NCI-H2029 (cell line): ENCODE results near the gene OSBPL3.

ENCODE experiments used
- DNase-seq: peaks from one replicate; lab custom pipeline; 2025; lab: John Stamatoyannopoulos, UW

OSBPL3 gene

GRCh38 chr7:24763303-24763901 lies 216.6 kb downstream of the OSBPL3 start:
- no peak for DNase-seq

DNA sequence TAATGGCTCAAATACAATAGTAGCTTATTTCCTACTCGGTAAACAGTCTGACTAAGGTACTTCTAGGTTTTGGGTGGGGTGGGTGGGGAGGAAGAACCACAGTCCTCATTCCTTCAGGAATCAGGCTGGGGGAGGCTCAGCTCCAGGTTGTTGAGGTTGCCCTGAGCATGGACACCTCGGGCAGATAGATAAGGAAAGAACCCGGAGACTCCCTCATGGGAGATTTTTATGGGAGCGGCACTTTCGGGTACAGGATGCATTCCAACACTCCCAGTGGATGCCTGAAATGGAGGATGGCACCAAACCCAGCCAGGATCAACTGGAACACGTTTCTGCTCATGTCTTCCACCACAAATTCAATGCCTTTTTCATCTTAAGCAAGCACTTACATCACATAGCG lies 217.2 kb downstream of the OSBPL3 start:
- no peak for DNase-seq

DNA sequence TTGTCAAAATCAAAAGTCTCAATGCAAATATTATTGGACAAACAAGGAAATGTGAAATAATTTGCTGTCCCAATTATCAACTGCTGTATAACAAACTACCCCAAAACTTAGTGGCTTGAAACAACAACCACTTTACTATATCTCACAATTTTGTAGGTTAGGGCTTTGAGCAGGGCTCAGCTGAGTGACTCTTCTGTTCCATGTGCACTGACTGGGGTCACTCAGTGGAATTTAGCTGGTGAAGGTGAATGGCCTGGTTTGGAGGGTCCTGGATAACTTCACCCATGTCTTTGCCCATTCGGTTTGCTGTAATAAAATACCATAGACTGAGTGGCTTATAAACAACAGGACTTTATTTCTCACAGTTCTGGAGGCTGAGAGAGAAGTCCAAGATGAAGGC lies 219.0 kb downstream of the OSBPL3 start:
- no peak for DNase-seq

- DNase-seq: no peak
These were observed 222.4 kb downstream of the OSBPL3 start, which contains the start of gene GSDME for GRCh38 chr7:24757353-24758275. Gene GSDME (minus strand): TSS chr7:24757464. CDS start chr7:24749774, 7,690 bp downstream.

DNA sequence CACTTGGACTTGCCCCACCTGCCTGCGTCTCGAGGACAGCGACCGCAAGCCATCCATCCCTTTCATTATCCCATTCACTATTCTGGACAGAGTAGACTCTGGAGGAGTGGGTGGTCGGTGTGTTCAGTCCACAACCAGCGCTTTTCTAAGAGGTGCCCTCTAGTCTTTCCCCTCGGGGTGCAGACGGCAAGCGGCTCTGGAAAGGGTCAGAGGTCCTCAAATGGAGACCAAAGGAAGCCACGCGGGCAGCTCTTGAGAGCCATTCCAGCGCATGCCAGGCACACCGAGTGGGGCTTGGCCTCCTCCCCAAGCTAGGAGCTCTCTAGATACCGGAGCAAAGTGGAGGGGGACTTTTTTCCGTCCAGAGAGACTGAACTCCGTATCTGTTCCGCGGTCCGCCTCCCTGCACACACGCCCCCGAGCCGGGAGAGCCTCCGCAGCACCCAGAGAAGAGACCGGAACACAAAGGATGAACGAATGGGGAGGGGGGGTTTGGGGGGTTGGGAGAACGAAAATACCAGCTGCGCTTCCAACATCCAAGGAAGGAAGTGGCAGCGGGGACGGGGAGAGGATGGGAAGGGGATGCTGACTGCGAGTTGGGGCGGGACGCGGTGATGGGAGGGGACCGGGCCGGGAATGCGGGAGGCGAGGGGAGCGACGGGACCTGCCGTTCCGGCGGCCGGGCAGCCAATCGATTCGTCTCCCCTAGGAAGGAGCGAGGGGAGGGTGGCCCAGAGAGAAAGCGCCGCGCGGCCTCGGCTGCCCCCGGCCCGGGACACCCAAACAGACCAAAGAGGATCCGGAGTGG lies 223.2 kb downstream of the OSBPL3 start:
- DNase-seq: no peak

GRCh38 chr7:24755541-24756407 lies 224.2 kb downstream of the OSBPL3 start:
- DNase-seq: no peak

GRCh38 chr7:24754906-24755506 lies 225.0 kb downstream of the OSBPL3 start:
- no peak for DNase-seq

GRCh38 chr7:24752073-24752800 lies 227.7 kb downstream of the OSBPL3 start:
- no peak for DNase-seq

DNA sequence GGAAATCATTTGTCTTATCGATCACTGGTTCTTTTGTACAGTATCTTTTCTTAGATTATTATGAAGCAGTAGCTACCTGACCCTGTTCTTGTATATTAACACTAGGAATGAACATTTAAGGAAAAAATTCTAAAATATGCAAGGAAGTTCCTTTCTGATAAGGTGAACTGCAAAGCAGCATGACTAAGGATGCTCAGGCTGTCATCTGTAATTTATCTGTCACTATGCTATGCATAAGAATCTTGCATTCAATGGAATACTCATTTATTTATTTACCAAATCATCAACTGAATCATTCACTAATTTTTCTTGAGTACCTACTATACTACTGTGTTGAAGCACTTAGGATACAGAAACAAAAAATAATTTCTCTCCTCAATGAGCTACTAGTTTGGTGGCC lies 228.5 kb downstream of the OSBPL3 start:
- no peak for DNase-seq

- no peak for DNase-seq
These were observed 229.4 kb downstream of the OSBPL3 start for GRCh38 chr7:24750441-24751055.

DNA sequence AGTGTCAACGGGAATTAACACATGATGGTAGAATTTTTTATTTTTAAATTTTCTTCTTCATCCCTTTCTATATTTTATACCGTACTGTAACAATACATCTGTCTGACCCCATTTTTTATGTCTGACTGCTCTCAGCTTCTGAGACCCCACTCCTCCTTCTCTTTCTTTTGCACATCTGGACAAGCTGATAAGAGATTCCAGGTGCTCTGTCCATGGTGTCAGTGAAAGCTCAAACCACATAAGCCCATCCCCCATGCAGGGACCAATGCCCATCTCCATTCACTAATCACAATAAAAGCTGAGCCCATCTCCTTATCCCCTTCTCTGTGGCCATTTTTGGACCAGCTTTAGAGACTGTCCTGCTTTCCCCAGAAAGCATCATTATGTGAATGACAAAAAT lies 231.5 kb downstream of the OSBPL3 start:
- DNase-seq: no peak
